Measurements from ENCODE around the gene RBM19.

The RBM19 gene

DNA sequence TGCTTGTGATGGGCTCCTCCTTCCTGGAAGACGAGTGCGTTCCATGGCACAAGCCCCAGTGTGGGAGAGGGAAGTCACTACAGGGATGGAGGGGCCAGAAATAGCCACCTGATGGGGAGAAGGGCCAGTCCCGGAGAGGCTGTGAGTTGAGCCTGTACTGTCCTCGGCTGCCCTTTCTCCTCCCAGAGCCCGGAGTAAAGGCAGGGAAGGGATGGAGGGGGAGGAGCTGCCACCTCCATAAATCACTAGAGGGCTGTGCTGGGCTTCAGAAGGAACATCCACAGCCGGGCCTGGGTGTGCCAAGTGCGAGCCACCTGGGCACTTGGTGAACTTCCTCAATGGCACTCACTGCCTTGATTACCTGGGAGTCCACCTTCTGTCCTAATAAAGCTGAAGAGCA is 110.1 kb downstream of the RBM19 start:
- no peaks in the 10 kb centered on the region for H3K9me3 ChIP-seq
- no peak overlapping the region for H3K27ac ChIP-seq
- TF ChIP-seq, protein P1, sequence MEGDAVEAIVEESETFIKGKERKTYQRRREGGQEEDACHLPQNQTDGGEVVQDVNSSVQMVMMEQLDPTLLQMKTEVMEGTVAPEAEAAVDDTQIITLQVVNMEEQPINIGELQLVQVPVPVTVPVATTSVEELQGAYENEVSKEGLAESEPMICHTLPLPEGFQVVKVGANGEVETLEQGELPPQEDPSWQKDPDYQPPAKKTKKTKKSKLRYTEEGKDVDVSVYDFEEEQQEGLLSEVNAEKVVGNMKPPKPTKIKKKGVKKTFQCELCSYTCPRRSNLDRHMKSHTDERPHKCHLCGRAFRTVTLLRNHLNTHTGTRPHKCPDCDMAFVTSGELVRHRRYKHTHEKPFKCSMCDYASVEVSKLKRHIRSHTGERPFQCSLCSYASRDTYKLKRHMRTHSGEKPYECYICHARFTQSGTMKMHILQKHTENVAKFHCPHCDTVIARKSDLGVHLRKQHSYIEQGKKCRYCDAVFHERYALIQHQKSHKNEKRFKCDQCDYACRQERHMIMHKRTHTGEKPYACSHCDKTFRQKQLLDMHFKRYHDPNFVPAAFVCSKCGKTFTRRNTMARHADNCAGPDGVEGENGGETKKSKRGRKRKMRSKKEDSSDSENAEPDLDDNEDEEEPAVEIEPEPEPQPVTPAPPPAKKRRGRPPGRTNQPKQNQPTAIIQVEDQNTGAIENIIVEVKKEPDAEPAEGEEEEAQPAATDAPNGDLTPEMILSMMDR (IDR thresholded peaks at IDR 0.05) = no peak
- no peak overlapping the region for H3K4me3 ChIP-seq (ENCODE audit: low read depth in 1 of 2, low read length in 1 of 2)
- no peaks in the 10 kb centered on the region for H3K36me3 ChIP-seq
- H3K4me1 ChIP-seq (ENCODE audit: control insufficient read depth in 1 of 2, insufficient read depth in 1 of 2, low read depth in 1 of 2, low read length in 1 of 2) = peaks cover 50 to 51% of the 10 kb centered on the region in 2 experiments
- H3K27me3 ChIP-seq = no peaks in the 10 kb centered on the region

DNA sequence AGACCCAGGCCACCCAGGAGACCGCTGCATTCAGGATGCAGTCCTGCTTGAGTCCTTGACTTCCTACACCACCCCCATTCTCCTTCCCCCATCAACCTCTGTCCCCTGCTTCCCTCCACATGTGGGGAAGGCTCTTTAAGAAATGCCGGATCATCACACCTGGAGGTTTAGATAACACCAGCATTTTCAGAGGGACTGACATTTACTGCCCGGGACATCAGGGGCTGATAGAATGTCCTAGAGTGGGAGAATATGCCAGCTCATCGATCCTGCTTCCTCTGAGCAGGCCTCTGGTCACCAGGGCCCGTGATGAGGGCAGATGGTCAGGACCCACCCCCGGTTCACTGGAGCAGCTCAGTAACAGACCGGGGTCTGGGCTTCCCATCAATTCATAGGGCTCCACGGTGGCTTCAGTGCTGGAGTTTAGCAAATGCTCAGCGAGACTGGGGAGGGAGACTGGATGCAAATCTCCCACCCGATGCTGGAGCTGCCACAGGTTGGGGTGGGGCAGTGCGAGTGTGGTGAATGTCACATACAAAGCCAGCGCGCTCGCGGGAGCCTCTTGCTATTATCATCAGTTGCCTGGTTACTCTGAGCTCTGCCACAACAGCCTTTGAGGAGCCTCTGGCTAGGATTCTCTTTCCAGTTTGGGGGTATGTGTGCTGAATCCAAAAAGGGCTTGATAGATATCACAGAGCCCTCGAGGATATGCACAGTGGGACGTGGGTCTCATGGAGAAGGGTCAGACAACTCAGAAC is 111.6 kb downstream of the RBM19 start:
- no peak overlapping the region for H3K4me3 ChIP-seq (ENCODE audit: low read depth in 1 of 2, low read length in 1 of 2)
- no peaks in the 10 kb centered on the region for H3K36me3 ChIP-seq
- H3K4me1 ChIP-seq (ENCODE audit: control insufficient read depth in 1 of 2, insufficient read depth in 1 of 2, low read depth in 1 of 2, low read length in 1 of 2) = peaks cover 36% of the 10 kb centered on the region in 2 experiments
- H3K27ac ChIP-seq = no peak overlapping the region
- H3K9me3 ChIP-seq = no peaks in the 10 kb centered on the region
- TF ChIP-seq, protein P1 (IDR thresholded peaks at IDR 0.05) = no peak
- H3K27me3 ChIP-seq = no peaks in the 10 kb centered on the region

DNA sequence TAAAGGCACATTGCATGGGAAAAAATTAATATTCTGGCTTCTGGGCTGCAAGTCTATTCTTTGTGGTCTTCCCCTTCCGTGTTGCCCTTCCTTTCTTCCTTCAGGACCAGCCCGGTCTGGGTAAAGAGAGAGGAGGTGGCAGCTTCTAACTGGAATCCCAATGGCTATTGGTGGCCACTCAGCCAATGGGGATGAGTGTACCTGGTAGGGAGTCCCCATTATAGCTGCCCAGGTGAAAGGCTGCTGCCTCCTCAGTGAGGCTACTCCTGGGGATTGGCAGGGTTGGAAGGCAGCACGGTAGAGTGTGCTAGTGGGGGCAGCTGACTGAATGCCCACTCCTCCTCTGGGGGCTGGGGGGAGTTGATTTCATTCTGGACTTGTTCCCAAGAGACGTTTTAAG is 112.6 kb downstream of the RBM19 start:
- TF ChIP-seq, protein P1 (IDR thresholded peaks at IDR 0.05) = no peak
- Histone ChIP-seq H3K27ac (no peak overlapping the region), H3K9me3 (no peaks in the 10 kb centered on the region), H3K4me1 (ENCODE audit: control insufficient read depth in 1 of 2, insufficient read depth in 1 of 2, low read depth in 1 of 2, low read length in 1 of 2) (peaks cover 25 to 26% of the 10 kb centered on the region in 2 experiments), H3K4me3 (ENCODE audit: low read depth in 1 of 2, low read length in 1 of 2) (no peak overlapping the region), H3K27me3 (no peaks in the 10 kb centered on the region), H3K36me3 (no peaks in the 10 kb centered on the region)

DNA sequence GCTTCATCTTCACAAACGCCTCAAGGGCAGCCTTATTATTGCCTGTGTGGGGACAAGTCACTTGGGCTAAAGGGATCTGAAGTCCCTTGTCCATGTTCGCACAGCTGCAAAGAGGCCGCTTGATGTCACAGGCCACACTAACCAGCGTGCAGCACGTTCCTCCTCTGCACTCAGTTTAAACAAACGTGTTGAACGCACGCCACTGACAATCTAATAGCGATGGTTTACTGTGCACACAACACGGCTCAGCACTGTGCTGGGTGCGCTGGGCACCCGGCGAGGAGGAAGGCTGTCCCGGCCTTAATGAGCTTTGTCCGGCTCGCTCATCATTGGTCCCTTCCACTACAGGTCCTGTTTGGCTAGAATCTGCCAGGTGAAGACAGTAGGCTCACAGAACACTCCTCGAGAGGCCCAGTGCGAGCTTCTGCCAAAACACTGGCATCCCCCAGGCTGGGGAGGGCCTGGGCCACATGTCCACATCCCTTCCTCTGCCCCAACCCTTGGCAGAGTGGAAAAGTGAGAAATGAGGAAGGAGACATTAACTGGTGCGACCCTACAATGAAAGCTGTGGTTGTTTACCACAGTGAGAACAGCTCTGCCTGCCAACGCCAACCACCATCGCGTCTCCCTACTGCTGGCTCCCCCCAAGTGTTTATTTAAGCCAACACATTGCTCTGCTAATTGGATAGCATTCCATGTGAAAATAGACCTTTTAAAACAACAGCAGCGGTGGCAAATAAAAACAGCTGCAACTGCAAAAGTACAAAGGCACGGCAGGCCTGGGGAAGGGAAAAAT is 113.2 kb downstream of the RBM19 start:
- TF ChIP-seq, protein P1 (IDR thresholded peaks at IDR 0.05) = no peak
- Histone ChIP-seq H3K27me3 (no peaks in the 10 kb centered on the region), H3K4me1 (ENCODE audit: control insufficient read depth in 1 of 2, insufficient read depth in 1 of 2, low read depth in 1 of 2, low read length in 1 of 2) (peaks cover 19 to 20% of the 10 kb centered on the region in 2 experiments), H3K9me3 (no peaks in the 10 kb centered on the region), H3K27ac (no peak overlapping the region), H3K36me3 (no peaks in the 10 kb centered on the region), H3K4me3 (ENCODE audit: low read depth in 1 of 2, low read length in 1 of 2) (no peak overlapping the region)

DNA sequence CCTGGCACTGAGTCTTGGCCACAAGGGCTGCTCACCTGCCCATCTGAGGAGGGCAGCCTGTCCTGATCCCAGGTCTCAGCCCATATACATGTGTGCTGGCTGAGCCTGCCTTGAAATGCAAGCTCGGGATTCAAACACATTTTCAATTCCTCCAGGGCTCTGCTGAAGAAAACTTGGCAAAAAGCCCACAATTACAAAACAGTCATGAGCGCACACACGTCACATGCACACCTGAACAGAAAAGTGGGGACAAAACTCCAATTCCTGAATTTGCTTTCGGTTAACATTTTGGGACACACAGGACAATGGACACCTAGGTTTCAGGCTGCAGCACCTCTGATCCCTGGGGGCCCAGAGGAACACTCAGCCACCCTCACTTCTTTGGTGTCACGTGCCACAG is 113.9 kb downstream of the RBM19 start:
- H3K36me3 ChIP-seq = no peaks in the 10 kb centered on the region
- no peaks in the 10 kb centered on the region for H3K27me3 ChIP-seq
- no peak overlapping the region for H3K27ac ChIP-seq
- peaks cover 22 to 23% of the 10 kb centered on the region in 2 experiments for H3K4me1 ChIP-seq (ENCODE audit: control insufficient read depth in 1 of 2, insufficient read depth in 1 of 2, low read depth in 1 of 2, low read length in 1 of 2)
- no peak overlapping the region for H3K4me3 ChIP-seq (ENCODE audit: low read depth in 1 of 2, low read length in 1 of 2)
- H3K9me3 ChIP-seq = no peaks in the 10 kb centered on the region
- TF ChIP-seq, protein P1 (IDR thresholded peaks at IDR 0.05) = no peak

Measured in neutrophil (primary cell).